GM18873 (cell line): Measurements from ENCODE around the gene IP6K1.
"Not testable (repeated sequence)": the region's sequence is repeated elsewhere in the genome, so short reads cannot be mapped to it uniquely, and the experiment has no call there.

ENCODE experiments used
- ATAC-seq: cut with Tn5 transposase; IDR thresholded peaks from one replicate; pipeline ENCODE4 v1.9.1; 2021; ENCODE audit warnings: mild to moderate bottlenecking, moderate library complexity, moderate number of reproducible peaks; ENCODE audit not compliant: unreplicated experiment, low FRiP score

Gene IP6K1

DNA sequence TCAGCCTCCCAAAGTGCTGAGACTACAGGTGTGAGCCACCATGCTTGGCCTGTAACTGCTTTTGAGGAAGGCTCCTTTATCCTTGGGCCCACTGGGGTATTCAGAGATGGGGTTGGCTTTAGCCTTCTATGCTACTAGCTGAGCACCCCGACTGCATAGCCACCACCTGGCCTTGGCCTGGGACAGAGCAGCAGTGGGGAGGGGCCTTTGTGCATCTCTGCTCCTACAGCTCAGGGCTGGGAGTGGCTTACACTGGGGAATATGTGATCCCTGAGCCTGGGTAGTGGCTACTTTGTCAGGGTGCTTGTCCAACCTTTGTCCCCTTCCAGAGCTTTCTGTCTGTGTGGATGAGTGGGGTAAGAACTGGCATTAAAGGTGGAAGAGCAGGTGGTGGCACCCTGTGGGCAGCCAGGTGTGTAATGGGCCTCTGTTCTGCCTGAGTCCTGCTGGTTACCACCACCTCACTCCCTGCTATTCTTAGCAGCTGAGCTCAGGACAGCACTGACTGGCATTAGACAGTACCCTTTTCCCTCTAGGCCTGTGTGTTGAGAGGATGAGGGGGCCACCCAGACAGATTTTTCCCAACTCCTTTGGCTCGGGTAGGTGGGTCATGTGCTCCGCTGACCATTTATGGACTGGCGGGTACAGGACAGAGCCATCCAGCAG lies 90.9 kb downstream of the IP6K1 start:
- not testable (repeated sequence) for ATAC-seq

DNA sequence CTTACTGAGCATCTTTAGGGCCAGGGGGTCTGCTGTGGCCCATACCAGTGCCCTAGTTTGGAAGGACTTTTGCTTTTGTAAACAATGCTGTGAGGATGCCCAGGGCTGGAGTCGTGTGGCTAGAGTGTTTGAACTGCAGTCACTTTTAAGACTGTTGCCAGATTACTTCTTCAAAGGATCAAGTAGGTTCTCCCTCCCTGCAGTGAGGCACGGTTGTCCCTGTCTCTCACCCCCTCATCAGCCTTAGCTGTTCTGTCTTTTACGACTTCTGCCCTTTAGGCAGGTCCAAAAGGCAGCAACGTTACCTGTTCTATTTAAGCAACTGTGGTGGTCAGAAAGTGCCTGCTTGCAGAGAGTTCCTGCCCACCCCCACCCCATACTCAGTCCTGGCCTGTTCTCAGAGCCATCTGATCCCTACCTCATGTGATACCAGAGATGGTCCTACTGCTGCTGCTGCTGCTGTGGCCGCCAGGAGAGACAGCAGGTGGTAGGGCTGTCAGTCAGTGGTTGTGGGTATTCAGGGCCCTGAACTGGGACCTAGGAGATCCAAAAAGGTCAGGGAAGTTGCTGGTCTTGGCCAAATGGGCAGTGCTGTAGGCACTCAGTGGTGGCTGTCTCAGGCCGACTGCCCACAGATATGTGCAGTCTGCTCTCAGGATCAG lies 91.8 kb downstream of the IP6K1 start:
- not testable (repeated sequence) for ATAC-seq

DNA sequence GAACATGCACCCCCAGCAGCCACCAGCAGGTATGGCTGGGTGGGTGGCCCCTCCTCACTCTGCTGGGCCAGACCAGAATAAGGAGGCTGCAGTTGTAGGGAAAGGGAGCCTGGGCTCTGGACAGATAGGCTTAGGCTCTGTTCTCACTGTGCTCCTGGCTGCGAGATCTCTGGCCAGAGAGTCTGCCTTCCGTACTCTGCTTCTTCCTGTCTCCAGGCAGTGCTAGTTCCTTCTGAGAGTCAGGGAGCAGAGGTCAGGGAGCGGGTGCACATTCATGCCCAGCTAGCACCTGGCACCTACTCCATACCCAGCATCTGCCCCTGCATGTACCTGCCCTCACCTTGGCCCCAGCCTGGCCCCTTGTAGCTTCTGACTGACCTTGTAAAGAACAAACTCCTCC lies 94.9 kb downstream of the IP6K1 start:
- not testable (repeated sequence) for ATAC-seq

DNA sequence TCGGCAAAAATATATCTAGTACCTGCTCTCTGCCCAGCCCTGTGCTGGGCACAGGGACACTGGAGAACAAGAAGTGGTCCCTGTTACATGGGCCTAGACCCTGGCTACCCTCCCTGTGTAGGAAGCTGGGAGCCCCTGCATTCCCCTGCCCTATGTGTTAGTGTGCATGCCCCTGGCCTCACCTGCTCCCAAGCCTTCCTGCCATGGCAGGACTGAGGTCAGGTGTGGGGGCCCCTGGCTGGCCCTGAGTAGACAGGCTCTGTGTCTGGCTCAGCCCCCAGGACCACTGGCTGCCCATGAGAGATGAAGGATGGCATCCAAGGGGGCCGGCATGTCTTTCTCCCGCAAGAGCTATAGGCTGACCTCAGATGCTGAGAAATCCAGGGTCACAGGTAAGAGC lies 95.5 kb downstream of the IP6K1 start:
- not testable (repeated sequence) for ATAC-seq

DNA sequence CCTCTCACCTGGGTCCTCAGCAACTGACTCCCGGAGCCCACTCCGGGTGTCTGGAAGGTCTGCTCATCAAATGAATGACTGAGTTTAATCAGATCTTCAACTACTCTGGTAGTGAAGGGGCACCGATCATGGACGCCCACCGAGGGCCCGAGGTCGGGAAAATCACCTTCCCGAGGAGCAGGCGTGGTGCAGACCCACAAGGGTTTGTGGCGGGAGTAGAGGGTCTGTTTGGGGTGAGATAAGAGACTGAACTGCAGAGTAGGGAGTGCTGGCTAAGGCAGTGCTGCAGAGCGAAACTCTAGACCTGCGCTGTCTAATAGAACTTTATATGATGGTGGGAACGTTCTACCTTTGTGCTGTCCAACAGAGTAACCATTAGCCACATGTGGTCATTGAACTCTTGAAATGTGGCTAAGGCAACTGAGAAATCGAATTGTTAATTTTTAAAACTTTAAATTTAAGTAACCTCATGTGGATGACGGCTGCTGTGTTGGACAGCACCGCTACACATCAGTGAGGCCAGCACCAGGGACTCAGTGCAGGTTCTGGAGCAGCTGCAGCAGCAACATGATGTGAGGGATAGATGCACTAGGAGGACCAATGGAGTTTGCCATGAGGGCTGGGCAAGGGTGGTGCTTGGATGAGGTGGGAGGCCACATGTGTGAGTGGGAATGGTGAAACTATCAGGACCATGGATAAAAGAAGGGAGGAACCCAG lies 96.3 kb downstream of the IP6K1 start:
- ATAC-seq = not testable (repeated sequence)

- peak; percentile 40 for ATAC-seq
Measured at GRCh38 chr3:49689046-49689907, 97.1 kb downstream of the IP6K1 start, which contains the start of the genes MST1 and RNF123. MST1 (minus strand) TSS chr3:49689474; CDS start chr3:49688691, 783 bp downstream. RNF123 (plus strand) TSS chr3:49689557; CDS start chr3:49691166, 1,609 bp downstream.

- not testable (repeated sequence) for ATAC-seq
Measured at GRCh38 chr3:49688338-49689045, 97.8 kb downstream of the IP6K1 start.

DNA sequence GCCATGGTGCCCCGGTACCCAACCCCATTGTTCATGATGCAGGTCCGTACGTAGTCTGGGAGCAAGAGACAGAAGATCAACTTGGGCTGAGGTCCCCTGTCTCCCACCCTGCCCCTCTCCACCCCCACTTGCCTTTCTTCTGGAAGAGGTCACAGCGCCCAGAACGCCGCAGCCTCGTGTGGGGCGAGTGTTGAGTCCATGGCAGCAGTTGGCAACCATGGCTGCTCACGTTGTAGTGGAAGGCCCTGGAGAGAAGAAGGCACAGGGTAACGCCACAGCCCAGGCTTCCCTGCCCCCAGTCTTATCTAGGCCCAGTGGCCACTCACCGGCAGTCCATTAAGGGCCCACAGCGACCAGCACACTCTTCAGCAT lies 98.9 kb downstream of the IP6K1 start:
- not testable (repeated sequence) for ATAC-seq

- ATAC-seq = not testable (repeated sequence)
Measured at GRCh38 chr3:49686769-49687423, 99.4 kb downstream of the IP6K1 start.

- not testable (repeated sequence) for ATAC-seq
Measured at GRCh38 chr3:49686346-49686745, 100.0 kb downstream of the IP6K1 start.

DNA sequence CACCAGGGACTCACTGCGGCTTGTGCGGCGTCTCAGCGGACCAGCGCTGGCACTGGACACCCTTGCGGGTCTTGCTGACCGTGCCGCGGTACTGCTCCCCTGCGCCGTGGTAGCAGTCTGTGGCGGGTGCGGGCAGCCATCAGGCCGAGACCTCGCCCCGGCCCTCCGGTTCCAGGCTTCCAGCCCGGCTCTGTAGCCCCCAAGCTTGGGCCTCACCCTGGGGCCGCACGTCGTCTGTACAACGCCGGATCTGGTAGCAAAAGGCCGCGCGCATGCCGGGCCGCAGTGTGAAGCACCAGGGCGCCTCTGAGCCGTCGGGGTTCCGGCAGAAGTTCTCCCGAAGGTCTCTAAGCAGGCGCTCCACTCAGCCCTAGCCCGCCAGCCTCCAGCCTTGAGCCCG lies 100.5 kb downstream of the IP6K1 start:
- ATAC-seq = not testable (repeated sequence)

- ATAC-seq = not testable (repeated sequence)
Measured at GRCh38 chr3:49685103-49685502, 101.2 kb downstream of the IP6K1 start.

- ATAC-seq = not testable (repeated sequence)
Measured at GRCh38 chr3:49684453-49684852, 101.9 kb downstream of the IP6K1 start.

DNA sequence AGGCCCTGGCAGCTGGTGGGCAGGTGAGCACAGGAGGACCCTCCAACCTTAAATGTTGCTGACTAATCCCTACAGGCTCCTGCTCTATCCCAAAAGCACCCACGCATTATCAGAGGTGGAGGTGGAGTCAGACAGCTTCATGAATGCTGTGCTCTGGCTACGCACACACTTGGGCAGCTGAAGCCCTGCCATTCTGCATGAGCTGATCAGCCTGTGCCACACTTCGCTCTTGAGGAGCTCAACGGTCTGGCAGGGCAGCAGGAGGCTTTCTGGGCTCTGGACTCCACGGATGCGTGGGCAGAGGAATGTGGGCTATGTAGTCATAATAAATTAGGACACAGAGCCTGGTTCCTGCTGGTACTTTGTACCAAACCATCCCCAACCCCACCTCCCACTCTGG lies 103.2 kb downstream of the IP6K1 start:
- no peak for ATAC-seq

- no peak for ATAC-seq
Measured at GRCh38 chr3:49681543-49681942, 104.8 kb downstream of the IP6K1 start.

- ATAC-seq = no peak
Measured at GRCh38 chr3:49681232-49681522, 105.2 kb downstream of the IP6K1 start.

- no peak for ATAC-seq
Measured at GRCh38 chr3:49680493-49681231, 105.7 kb downstream of the IP6K1 start.

GRCh38 chr3:49675912-49676311 lies 110.4 kb downstream of the IP6K1 start:
- ATAC-seq = no peak

DNA sequence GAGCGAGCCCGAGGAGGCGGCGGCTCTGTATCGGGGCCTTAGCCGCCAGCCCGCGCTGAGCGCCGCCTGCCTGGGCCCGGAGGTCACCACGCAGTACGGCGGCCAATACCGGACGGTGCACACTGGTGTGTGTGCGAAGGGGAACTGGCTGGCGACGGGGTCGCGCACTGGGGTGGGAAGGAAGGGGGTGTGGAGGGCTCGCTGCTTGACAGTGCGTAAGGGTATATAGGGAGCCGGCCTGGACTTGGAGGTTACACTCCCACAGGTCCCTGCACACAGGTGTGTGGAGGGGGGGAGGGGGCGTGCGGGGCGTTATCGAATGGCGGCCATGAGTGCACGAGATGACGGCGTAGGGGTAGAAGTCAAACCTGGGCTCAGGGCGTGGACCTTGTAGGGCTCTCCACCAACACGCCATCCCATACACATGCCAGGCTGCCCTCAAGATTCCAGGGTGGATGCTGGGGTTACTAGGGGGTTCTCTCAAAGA lies 111.8 kb downstream of the IP6K1 start:
- ATAC-seq = no peak
